HG03354 (cell line): Measurements from ENCODE around the gene MSL2.
"Not testable (repeated sequence)": the region's sequence is repeated elsewhere in the genome, so short reads cannot be mapped to it uniquely, and the experiment has no call there.

ENCODE experiments used
- ATAC-seq: cut with Tn5 transposase; IDR thresholded peaks from one replicate; pipeline ENCODE4 v1.9.1; 2021; ENCODE audit warnings: mild to moderate bottlenecking; ENCODE audit not compliant: unreplicated experiment, poor library complexity, severe bottlenecking

MSL2 gene

DNA sequence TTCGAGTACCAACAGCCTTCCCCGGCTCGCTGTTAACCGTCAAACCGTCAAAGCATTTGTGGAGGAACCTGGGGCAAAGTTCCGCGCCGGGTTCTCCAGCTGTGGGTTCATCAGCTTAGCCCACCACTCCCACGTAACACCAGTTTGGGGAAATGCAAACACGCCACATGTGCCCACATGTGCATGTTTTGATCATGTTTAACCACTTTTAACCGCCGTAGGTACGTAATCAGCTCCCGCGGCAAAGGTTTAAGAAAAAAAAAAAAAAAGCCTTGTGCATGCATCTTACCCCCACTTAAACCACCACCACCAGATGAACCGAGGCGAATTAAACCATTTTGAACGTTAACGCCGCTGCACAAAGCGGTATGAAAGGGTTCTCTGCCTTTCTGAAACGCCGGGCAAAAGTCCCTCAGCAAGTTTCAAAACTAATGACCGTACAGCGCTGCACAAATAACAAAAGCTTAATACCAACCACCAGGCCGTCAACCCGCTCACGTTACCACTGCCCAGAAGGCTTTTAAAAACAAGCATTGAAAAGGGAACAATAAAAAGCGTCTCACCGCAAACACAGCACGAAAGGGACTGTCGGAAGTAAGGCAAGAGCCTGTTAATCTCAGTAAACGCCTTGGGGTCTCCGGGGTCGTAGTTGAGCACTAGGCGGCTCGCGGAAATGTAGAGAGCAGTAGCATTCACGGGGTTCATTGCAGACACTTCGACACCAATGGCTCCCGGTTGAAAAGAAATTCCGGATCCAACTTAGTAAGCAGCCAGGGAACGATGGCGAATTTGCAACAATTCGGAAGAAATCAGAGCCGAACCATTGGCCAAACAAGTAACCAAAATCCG lies 1.5 kb downstream of the MSL2 start:
- ATAC-seq, result no peak

DNA sequence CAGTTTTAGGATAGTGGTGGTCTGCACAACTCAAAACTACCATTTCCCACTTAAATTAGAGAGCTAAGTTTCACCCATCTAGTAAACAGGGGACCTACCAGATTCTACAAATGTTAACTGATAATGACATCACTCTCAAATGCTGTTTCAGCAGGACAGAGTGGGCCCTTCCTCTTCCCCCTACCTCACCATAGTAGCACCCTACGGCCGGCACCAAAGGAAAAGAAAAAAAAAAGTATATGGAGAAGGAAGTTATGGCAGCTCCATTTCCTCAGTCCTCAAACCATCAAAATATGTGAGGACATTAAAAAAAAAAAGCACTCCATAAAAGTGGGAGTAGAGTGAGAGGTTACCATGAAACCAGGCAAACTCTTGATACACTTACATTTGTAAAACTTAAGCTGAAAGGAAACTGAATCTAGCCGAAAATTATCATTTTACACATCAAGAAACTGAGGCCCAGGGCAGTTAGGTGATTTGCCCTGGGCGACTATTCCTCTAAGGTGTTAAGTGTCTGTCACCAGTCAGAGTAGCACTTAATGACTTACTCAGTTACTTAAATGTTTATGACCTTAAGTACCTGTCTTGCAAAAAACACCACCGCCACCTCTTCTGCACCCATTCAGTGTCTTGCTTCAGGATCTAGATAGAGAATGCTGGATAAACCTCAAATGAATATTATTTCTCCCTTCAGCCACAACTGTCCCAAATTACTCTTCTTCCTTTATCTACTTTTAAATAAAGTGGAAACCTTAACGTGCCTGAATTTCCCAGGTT lies 2.7 kb downstream of the MSL2 start:
- no peak for ATAC-seq

DNA sequence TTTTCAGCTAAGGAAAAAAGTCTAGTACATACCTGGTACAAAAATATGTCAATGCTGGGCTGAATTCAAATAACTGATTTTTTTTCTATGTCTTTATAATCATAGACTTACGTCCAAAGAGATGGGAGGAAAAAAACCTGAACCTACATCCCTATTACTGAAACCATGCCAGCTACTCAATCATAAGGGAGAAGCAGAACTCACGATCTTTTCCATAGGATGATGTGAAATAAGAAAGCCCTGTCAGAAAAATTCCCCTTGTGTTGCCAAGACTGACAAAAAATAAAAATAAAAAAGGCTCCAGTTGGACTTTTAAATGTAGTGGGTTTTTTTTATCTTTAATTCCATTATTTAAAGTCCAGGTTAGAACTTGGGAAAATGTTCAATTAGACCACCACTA lies 3.3 kb downstream of the MSL2 start:
- ATAC-seq, result no peak

GRCh38 chr3:136192195-136192594 lies 3.9 kb downstream of the MSL2 start:
- not testable (repeated sequence) for ATAC-seq

DNA sequence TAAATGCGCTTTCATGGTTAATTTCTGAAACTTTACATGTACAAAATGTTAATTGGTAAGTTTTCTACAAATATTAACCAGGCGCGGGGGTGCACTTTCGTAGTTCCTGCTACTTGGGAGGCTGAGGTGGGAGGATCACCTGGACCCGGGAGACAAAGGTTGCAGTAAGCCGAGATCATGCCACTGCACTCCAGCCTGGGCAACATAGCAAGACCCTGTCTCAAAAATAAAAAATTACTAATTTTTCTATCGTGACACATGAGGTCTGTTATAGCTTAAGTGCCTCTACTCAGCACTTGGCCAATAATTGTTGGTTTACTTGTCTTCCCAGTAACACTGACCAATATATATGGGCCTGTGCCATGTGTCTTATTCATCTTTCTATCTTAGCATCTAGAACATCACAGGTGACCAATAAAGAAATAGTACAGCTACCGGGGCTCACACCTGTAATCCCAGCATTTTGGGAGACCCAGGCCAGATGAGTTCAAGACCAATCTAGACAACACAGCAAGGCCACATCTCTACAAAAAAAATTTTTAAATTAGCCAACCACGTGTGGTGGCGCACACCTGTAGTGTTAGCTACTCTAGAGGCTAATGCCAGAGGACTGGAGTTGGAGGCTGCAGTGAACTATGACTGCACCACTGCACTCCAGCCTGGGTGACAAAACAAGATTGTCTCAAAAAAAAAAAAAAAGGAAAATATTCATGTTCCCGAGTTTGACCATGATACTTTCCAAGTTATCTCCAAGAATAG lies 6.1 kb downstream of the MSL2 start:
- no peak for ATAC-seq

- no peak for ATAC-seq
Observed at GRCh38 chr3:136189043-136189442, 7.1 kb downstream of the MSL2 start.

- ATAC-seq, result no peak
Observed at GRCh38 chr3:136187868-136188267, 8.3 kb downstream of the MSL2 start.

DNA sequence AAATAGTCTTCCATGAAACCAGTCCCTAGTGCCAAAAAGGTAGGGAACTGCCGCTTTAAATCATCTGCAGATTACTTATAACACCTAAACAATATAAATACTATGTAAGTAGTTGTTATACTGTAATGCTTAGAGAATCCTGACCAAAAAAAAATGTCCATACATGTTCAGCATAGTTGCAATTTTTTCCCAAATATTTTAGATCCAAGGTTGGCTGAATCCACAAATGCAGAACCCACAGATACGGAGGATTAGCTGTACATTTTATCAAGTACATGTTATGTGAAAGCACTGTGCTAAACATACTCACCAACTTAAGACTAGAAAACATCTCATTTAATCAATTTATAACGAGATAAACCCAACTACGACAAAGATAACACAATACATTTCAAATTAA lies 9.3 kb downstream of the MSL2 start:
- ATAC-seq, result no peak

DNA sequence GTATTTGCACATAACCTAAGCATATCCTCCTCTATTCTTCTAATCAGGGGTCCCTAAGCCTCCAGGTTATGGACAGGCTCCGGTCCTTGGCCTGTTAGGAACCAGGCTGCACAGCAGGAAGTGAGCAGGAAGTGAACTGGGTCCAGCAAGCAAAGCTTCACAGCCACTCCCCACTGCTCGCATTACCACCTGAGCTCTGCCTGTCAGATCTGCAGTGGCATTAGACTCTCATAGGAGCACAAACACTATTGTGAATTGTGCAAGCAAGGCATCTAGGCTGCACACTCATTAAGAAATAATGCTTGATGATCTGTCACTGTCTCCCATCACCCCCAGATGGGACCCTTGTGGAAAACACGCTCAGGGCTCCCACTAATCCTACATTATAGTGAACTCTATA lies 9.8 kb downstream of the MSL2 start:
- ATAC-seq, result peak; percentile 49

DNA sequence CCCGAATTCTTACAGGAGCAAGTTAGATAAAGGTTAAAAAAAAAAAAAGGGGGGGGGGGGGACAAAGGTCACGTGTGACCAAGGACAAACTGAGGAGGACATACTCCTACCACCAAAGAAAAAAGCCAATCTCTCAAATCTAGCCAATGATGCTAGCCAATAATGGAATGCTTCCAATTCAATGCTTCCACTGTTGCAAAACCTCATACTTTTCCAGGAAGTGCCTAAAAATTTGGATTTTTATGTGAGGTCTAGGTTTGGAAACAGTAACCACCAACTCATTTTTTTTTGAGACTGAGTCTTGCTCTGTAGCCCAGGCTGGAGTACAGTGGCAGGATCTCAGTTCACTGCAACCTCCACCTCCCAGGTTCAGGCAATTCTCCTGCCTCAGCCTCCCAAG lies 11.4 kb downstream of the MSL2 start:
- ATAC-seq, result no peak

DNA sequence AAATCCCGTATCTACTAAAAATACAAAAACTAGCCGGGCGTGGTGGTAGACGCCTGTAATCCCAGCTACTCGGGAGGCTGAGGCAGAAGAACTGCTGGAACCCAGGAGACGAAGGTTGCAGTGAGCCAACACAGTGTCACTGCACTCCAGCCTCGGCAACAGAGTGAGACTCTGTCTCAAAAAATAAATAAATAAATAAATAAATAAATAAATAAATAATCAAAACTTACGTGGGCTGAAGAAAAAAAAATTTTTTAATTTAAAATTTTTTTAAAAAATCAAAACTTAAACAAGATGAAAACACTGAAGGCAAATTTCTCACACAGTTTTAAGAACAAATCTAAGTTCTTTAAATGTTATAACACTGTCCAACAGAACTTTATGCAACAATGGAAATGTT lies 14.4 kb downstream of the MSL2 start:
- no peak for ATAC-seq

DNA sequence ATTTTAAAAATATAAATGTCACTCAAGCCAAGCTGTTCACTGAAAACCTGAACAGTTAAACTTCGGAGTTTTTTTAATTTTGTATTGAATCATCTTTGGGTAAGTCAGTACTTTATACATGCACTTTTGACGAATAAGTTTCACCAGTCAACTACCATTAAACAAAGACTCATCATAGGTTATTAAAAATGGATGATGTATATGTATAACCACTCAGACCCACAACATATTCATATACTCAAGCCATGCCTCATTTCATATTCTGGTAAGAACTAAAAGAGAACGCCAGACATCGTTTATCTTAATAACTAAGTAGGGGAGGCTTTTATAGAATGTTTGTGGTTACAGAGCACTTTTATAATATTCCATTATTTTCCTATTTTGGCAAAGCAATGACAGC lies 18.3 kb downstream of the MSL2 start:
- no peak for ATAC-seq

- ATAC-seq, result no peak
Observed at GRCh38 chr3:136173939-136174490, 22.1 kb downstream of the MSL2 start.

GRCh38 chr3:136171097-136171542 lies 25.0 kb downstream of the MSL2 start:
- ATAC-seq, result no peak

DNA sequence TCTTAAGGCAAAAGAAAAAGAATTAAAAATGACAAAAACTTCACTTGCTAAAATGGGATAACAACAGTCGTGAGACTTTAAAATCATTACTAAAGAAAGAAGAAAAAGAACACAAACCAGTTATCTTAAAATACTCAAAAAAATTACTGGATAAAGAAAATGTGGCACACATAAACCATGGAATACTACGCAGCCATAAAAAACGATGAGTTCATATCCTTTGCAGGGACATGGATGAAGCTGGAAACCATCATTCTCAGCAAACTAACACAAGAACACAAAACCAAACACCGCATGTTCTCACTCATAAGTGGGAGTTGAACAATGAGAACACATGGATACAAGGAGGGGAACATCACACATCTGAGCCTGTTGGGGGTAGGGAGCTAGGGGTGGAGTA lies 27.9 kb downstream of the MSL2 start:
- not testable (repeated sequence) for ATAC-seq

GRCh38 chr3:136166507-136166906 lies 29.6 kb downstream of the MSL2 start:
- no peak for ATAC-seq

GRCh38 chr3:136163607-136164006 lies 32.5 kb downstream of the MSL2 start:
- not testable (repeated sequence) for ATAC-seq

DNA sequence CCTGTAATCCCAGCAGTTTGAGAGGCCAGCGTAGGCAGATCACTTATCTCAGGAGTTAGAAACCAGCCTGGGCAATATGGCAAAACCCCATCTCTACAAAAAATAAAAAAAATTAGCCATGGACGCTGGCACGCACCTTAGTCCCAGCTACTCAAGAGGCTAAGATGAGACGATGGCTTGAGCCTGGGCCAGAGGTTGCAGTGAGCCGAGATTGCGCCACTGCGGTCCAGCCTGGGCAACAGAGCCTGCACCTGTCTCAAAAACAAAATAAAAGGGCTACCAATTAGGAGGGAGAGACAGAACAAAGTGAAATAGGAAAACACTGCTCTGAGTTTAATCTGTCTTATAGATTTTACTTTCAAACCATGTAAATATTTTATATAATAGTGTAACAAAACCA lies 33.8 kb downstream of the MSL2 start:
- ATAC-seq, result no peak

GRCh38 chr3:136161516-136161915 lies 34.6 kb downstream of the MSL2 start:
- ATAC-seq, result no peak

- no peak for ATAC-seq
Observed at GRCh38 chr3:136152963-136153362, 43.2 kb downstream of the MSL2 start.
